Activated CD4-positive, alpha-beta memory T cell treated with anti-CD3 and anti-CD28 coated beads for 36 hours (primary cell): ENCODE data around the gene PPP2R3A. TPM values are rescaled to one million over a fixed set of nuclear protein-coding genes. Genes with fewer than 3 reads are reported as not detected.
A peak's percentile ranks its signal among the peaks of the same experiment; 100 is the strongest.
"Not testable (repeated sequence)": the region's sequence is repeated elsewhere in the genome, so short reads cannot be mapped to it uniquely, and the experiment has no call there.

Source experiments
- CTCF ChIA-PET: fragments of 350-600 bp; sonication (Branson Sonifier 250); formaldehyde crosslinking; loops from one replicate; lab custom pipeline; 2021; ENCODE audit warnings: antibody characterized with exemption, inconsistent platforms; lab: Charles Lee
- POLR2A ChIA-PET: fragments of 350-600 bp; sonication (Branson Sonifier 250); formaldehyde crosslinking; loops from one replicate; lab custom pipeline; 2021; ENCODE audit warnings: antibody characterized with exemption; lab: Charles Lee
- DNase-seq: peaks from one replicate; pipeline ENCODE4 v3.0.0-alpha.2; 2020
- H3K27ac Mint-ChIP-seq: one replicate; pipeline ENCODE4 v1.8.0; 2021; ENCODE audit warnings: mixed read lengths
- H3K27me3 Mint-ChIP-seq: one replicate; pipeline ENCODE4 v1.8.0; 2021; ENCODE audit warnings: mixed read lengths
- H3K36me3 Mint-ChIP-seq: one replicate; pipeline ENCODE4 v1.8.0; 2021; ENCODE audit warnings: mixed read lengths
- H3K4me1 Mint-ChIP-seq: one replicate; pipeline ENCODE4 v1.8.0; 2021; ENCODE audit warnings: low read depth, mixed read lengths
- H3K4me3 Mint-ChIP-seq: one replicate; pipeline ENCODE4 v1.8.0; 2021; ENCODE audit warnings: mild to moderate bottlenecking, mixed read lengths
- H3K9me3 Mint-ChIP-seq: one replicate; pipeline ENCODE4 v1.8.0; 2021; ENCODE audit warnings: mixed read lengths
- intact Hi-C: fragments of 100-400 bp; cut with micrococcal nuclease; formaldehyde crosslinking; loops from one replicate; pipeline ENCODE4 v1.15.1; 2023
- total RNA-seq, 2 experiments: library from RNA; stranded (reverse); gene quantifications; one replicate each; pipeline ENCODE4 v1.2.3, GENCODE V29; 2021

The PPP2R3A gene
- total RNA-seq, 2 experiments from 2014 or later, result 0.17 to 0.33 TPM

GRCh38 chr3:135935171-135935570, 30.4 kb upstream of the PPP2R3A start:
- POLR2A ChIA-PET, H3K36me3 Mint-ChIP-seq: not testable (repeated sequence)

GRCh38 chr3:135937766-135938165, 27.8 kb upstream of the PPP2R3A start:
- H3K27ac Mint-ChIP-seq, DNase-seq, intact Hi-C loops, H3K9me3 Mint-ChIP-seq, H3K4me3 Mint-ChIP-seq, H3K36me3 Mint-ChIP-seq, POLR2A ChIA-PET, H3K27me3 Mint-ChIP-seq, H3K4me1 Mint-ChIP-seq, CTCF ChIA-PET: not testable (repeated sequence)

More at GRCh38 chr3:135935171-135935570, 30.4 kb upstream of the PPP2R3A start:
- H3K27ac Mint-ChIP-seq, H3K27me3 Mint-ChIP-seq, intact Hi-C loops, CTCF ChIA-PET, H3K9me3 Mint-ChIP-seq, H3K4me1 Mint-ChIP-seq, DNase-seq, H3K4me3 Mint-ChIP-seq: not testable (repeated sequence)

GRCh38 chr3:135944831-135945230, 20.7 kb upstream of the PPP2R3A start:
- POLR2A ChIA-PET, result no interaction called here
- CTCF ChIA-PET, result no interaction called here
- H3K27me3 Mint-ChIP-seq, result peaks cover 16% of the 10 kb centered on the region

GRCh38 chr3:135950941-135951340, 14.6 kb upstream of the PPP2R3A start:
- POLR2A ChIA-PET, result no interaction called here
- Mint-ChIP-seq H3K36me3 (no peaks in the 10 kb centered on the region), H3K9me3 (peaks cover 7% of the 10 kb centered on the region), H3K4me1 (no peaks in the 10 kb centered on the region), H3K27me3 (peaks cover 6% of the 10 kb centered on the region), H3K4me3 (no peak overlapping the region), H3K27ac (no peak overlapping the region)
- CTCF ChIA-PET, result no interaction called here
- DNase-seq, result no peak
- intact Hi-C loops, result no loop called here

More at GRCh38 chr3:135944831-135945230, 20.7 kb upstream of the PPP2R3A start:
- H3K36me3 Mint-ChIP-seq, result no peaks in the 10 kb centered on the region
- intact Hi-C loops, result no loop called here
- no peak overlapping the region for H3K4me3 Mint-ChIP-seq
- DNase-seq, result no peak
- H3K4me1 Mint-ChIP-seq, result no peaks in the 10 kb centered on the region
- H3K27ac Mint-ChIP-seq, result no peak overlapping the region
- no peaks in the 10 kb centered on the region for H3K9me3 Mint-ChIP-seq

- intact Hi-C loops, result no loop called here
- POLR2A ChIA-PET, result no interaction called here
- no peak for DNase-seq
- Mint-ChIP-seq H3K27ac (no peak overlapping the region), H3K4me3 (no peak overlapping the region), H3K9me3 (peaks cover 24% of the 10 kb centered on the region), H3K4me1 (peaks cover 10% of the 10 kb centered on the region), H3K27me3 (peaks cover 27% of the 10 kb centered on the region), H3K36me3 (no peaks in the 10 kb centered on the region)
- CTCF ChIA-PET, result no interaction called here
These were observed 1.2 kb upstream of the PPP2R3A start for GRCh38 chr3:135964160-135964955.

- peaks cover 19% of the 10 kb centered on the region for H3K9me3 Mint-ChIP-seq
- H3K4me3 Mint-ChIP-seq, result peak overlapping the region; percentile 56
- CTCF ChIA-PET, result interaction anchor here (0.9 kb wide), 1 partner anchor 787 kb away, joined by 3 read pairs; the partner anchor contains the start of gene STAG1
- POLR2A ChIA-PET, result no interaction called here
- no peak for DNase-seq
- H3K27ac Mint-ChIP-seq, result no peak overlapping the region
- intact Hi-C loops, result loop anchor here (5.0 kb wide), 1 partner anchor 897 kb away; the partner anchor contains the start of gene NCK1
- H3K36me3 Mint-ChIP-seq, result no peaks in the 10 kb centered on the region
- H3K27me3 Mint-ChIP-seq, result peaks cover 28% of the 10 kb centered on the region
- peaks cover 10% of the 10 kb centered on the region for H3K4me1 Mint-ChIP-seq
These were observed 411 bp upstream of the PPP2R3A start for GRCh38 chr3:135965129-135965505.

GRCh38 chr3:135966271-135966961, 888 bp downstream of the PPP2R3A start:
- POLR2A ChIA-PET, result no interaction called here
- Mint-ChIP-seq H3K9me3 (peaks cover 9% of the 10 kb centered on the region), H3K27me3 (peaks cover 28% of the 10 kb centered on the region), H3K36me3 (no peaks in the 10 kb centered on the region), H3K4me1 (peaks cover 10% of the 10 kb centered on the region), H3K4me3 (peak overlapping the region; percentile 58), H3K27ac (no peak overlapping the region)
- CTCF ChIA-PET, result interaction anchor here (0.6 to 1.5 kb wide), 2 partner anchors 76 to 1048 kb away, joined by 4 read pairs; no protein-coding TSS in a partner anchor
- DNase-seq, result no peak
- intact Hi-C loops, result loop anchor here (5.0 kb wide), 1 partner anchor 896 kb away; the partner anchor contains the start of gene NCK1

- peaks cover 10% of the 10 kb centered on the region for H3K4me1 Mint-ChIP-seq
- no peaks in the 10 kb centered on the region for H3K36me3 Mint-ChIP-seq
- DNase-seq, result no peak
- H3K27ac Mint-ChIP-seq, result no peak overlapping the region
- ChIA-PET CTCF (interaction anchor here (1.5 kb wide), 1 partner anchor 76 kb away, joined by 4 read pairs; no protein-coding TSS in a partner anchor), POLR2A (no interaction called here)
- peaks cover 4% of the 10 kb centered on the region for H3K9me3 Mint-ChIP-seq
- H3K4me3 Mint-ChIP-seq, result peak overlapping the region; percentile 58
- H3K27me3 Mint-ChIP-seq, result peaks cover 28% of the 10 kb centered on the region
- intact Hi-C loops, result loop anchor here (5.0 kb wide), 1 partner anchor 895 kb away; the partner anchor contains the start of gene NCK1
These were observed 1.4 kb downstream of the PPP2R3A start for GRCh38 chr3:135966962-135967274.

GRCh38 chr3:135967867-135968266, 2.3 kb downstream of the PPP2R3A start:
- CTCF ChIA-PET, result interaction anchor here (1.5 kb wide), 1 partner anchor 75 kb away, joined by 4 read pairs; no protein-coding TSS in a partner anchor
- no peaks in the 10 kb centered on the region for H3K36me3 Mint-ChIP-seq
- no peaks in the 10 kb centered on the region for H3K9me3 Mint-ChIP-seq
- POLR2A ChIA-PET, result no interaction called here
- no peak for DNase-seq
- H3K4me3 Mint-ChIP-seq, result no peak overlapping the region
- H3K27me3 Mint-ChIP-seq, result peaks cover 28% of the 10 kb centered on the region
- H3K27ac Mint-ChIP-seq, result no peak overlapping the region
- intact Hi-C loops, result loop anchor here (5.0 kb wide), 1 partner anchor 894 kb away; the partner anchor contains the start of gene NCK1
- peaks cover 10% of the 10 kb centered on the region for H3K4me1 Mint-ChIP-seq

- H3K36me3 Mint-ChIP-seq, result no peaks in the 10 kb centered on the region
- ChIA-PET POLR2A (no interaction called here), CTCF (no interaction called here)
- intact Hi-C loops, result no loop called here
- no peaks in the 10 kb centered on the region for H3K9me3 Mint-ChIP-seq
- DNase-seq, result no peak
- no peak overlapping the region for H3K4me3 Mint-ChIP-seq
- H3K27me3 Mint-ChIP-seq, result peaks cover 26% of the 10 kb centered on the region
- peaks cover 5% of the 10 kb centered on the region for H3K4me1 Mint-ChIP-seq
- no peak overlapping the region for H3K27ac Mint-ChIP-seq
These were observed 5.1 kb downstream of the PPP2R3A start for GRCh38 chr3:135970506-135971116.

GRCh38 chr3:135973841-135974240, 8.3 kb downstream of the PPP2R3A start:
- Mint-ChIP-seq H3K36me3 (no peaks in the 10 kb centered on the region), H3K4me3 (no peak overlapping the region), H3K27ac (no peak overlapping the region), H3K9me3 (no peaks in the 10 kb centered on the region), H3K27me3 (peaks cover 8% of the 10 kb centered on the region), H3K4me1 (no peaks in the 10 kb centered on the region)
- ChIA-PET CTCF (no interaction called here), POLR2A (no interaction called here)
- no peak for DNase-seq
- intact Hi-C loops, result no loop called here

- Mint-ChIP-seq H3K9me3 (no peaks in the 10 kb centered on the region), H3K4me1 (no peaks in the 10 kb centered on the region), H3K4me3 (no peak overlapping the region), H3K36me3 (no peaks in the 10 kb centered on the region), H3K27ac (no peak overlapping the region), H3K27me3 (peaks cover 4% of the 10 kb centered on the region)
- intact Hi-C loops, result no loop called here
- DNase-seq, result no peak
- ChIA-PET CTCF (no interaction called here), POLR2A (no interaction called here)
These were observed 9.5 kb downstream of the PPP2R3A start for GRCh38 chr3:135975053-135975452.
